ENCODE results near the gene SLC34A1.
"Not testable (repeated sequence)": the region's sequence is repeated elsewhere in the genome, so short reads cannot be mapped to it uniquely, and the experiment has no call there.

SLC34A1 gene

DNA sequence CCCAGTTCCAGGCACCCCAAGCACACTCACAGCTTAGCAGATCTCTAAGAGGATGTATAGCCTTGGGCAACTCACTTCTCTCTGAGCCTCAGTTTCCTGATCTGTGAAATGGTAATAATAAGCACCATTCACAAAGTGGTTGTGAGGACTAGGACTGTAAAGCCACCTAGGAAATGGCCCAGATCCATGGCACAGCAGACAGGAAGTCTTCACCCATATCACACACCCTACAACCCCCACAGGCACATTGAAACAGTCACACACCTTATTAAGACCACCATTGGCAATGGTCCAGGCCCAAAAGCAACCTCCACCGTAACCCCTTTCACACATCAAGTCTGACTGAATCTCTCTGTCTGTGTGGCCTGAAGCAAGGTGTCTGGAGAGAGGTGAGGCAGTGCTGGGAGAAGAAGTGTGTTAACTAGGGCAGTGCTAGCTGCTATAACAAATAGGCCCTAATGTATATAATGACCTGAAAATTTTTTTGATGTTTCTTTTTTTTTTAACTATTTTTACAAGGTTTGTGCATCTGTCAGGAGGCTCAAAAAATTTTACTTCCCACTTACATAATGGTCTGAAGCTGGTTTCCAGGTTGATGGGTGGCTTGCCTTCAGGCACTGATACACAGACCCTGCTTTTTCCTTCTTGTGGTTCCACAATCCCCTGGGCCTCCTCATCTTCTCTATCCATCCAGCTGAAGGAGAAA lies 28.9 kb upstream of the SLC34A1 start:
- no peak for DNase-seq (ENCODE audit: low read depth)

GRCh38 chr5:177355868-177356168 lies 28.4 kb upstream of the SLC34A1 start:
- no peak for DNase-seq (ENCODE audit: low read depth)

- no peak for DNase-seq (ENCODE audit: low read depth)
These were observed 27.5 kb upstream of the SLC34A1 start for GRCh38 chr5:177356746-177357145.

- no peak for DNase-seq (ENCODE audit: low read depth)
These were observed 27.1 kb upstream of the SLC34A1 start for GRCh38 chr5:177357146-177357458.

DNA sequence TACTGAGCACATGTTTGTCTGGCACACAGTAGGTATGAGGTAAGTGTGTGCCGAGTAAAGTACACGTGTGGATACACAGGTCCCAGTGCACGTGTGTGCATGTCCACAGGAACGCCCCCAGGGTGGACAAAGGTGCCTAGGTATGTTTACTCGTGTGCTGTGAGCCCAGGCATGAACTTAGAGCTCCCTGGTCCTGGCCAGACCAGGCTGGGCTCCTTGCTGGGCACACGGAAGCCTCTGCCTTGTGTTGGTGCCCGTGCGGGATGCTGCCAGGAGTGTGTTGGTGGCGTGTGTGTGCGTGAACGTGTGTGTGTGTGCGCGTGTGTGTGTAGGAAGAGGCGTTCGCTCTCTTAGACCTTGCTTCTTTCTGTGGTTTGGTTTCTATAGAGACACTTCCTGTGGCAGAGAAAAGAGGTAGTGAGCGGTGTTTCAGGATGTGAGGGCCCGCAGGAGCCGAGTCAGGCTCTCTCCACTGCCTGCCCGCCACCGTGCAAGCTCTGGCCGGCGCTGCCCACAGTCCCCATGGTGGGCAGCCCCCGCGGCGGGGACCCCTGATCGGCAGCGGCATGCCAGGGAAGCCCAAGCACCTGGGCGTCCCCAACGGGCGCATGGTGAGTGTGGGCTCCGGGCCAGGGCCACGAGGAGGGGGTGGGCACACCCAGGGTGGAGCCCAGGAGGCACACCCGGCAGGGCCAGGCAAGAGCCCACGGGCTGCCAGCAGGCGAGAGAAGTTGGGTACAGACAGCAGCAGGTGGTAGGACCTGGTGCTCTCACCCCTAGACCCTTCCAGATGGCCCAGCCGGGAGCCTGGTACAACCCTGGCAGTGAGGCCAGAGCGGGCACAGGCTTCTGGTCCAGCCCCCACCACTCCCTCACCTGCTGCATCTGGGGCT lies 26.5 kb upstream of the SLC34A1 start, which contains the start of gene RGS14:
Gene RGS14, plus strand, starts transcription at position 466 of the 893 bp plus-strand sequence. Its CDS starts 101 bp downstream, at position 567.
- DNase-seq (ENCODE audit: low read depth): no peak

DNA sequence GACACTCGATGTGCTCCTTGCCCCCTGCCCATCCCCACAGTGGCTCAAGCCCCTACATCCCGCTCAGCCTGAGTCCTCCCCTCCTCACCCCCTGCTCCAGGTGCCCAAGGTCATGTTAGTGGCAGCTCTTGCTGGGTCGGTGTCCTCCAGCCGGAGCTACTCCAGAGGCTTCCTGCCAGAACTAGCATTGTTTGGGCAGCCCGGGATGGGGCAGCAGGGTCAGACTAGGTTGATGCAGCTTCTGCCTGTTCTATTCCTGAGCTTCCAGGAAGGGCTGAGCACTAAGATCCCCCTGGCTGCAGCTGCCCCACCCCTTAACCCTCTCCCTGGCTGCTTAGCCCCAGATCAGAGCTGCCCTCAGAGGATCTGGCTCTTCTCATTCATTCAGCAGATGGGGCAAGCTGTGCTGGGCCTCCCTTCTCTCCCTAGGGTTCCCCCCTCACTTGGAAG lies 25.8 kb upstream of the SLC34A1 start:
- DNase-seq (ENCODE audit: low read depth): no peak

- DNase-seq (ENCODE audit: low read depth): no peak
These were observed 24.8 kb upstream of the SLC34A1 start for GRCh38 chr5:177359451-177359851.

- no peak for DNase-seq (ENCODE audit: low read depth)
These were observed 24.4 kb upstream of the SLC34A1 start for GRCh38 chr5:177359860-177360259.

GRCh38 chr5:177360740-177361139 lies 23.5 kb upstream of the SLC34A1 start:
- DNase-seq (ENCODE audit: low read depth): not testable (repeated sequence)

- DNase-seq (ENCODE audit: low read depth): no peak
These were observed 22.6 kb upstream of the SLC34A1 start for GRCh38 chr5:177361418-177362291.

- DNase-seq (ENCODE audit: low read depth): no peak
These were observed 22.0 kb upstream of the SLC34A1 start for GRCh38 chr5:177362292-177362609.

- DNase-seq (ENCODE audit: low read depth): no peak
These were observed 21.4 kb upstream of the SLC34A1 start for GRCh38 chr5:177362610-177363507.

- no peak for DNase-seq (ENCODE audit: low read depth)
These were observed 20.7 kb upstream of the SLC34A1 start for GRCh38 chr5:177363565-177363964.

GRCh38 chr5:177364159-177364962 lies 19.9 kb upstream of the SLC34A1 start:
- no peak for DNase-seq (ENCODE audit: low read depth)

DNA sequence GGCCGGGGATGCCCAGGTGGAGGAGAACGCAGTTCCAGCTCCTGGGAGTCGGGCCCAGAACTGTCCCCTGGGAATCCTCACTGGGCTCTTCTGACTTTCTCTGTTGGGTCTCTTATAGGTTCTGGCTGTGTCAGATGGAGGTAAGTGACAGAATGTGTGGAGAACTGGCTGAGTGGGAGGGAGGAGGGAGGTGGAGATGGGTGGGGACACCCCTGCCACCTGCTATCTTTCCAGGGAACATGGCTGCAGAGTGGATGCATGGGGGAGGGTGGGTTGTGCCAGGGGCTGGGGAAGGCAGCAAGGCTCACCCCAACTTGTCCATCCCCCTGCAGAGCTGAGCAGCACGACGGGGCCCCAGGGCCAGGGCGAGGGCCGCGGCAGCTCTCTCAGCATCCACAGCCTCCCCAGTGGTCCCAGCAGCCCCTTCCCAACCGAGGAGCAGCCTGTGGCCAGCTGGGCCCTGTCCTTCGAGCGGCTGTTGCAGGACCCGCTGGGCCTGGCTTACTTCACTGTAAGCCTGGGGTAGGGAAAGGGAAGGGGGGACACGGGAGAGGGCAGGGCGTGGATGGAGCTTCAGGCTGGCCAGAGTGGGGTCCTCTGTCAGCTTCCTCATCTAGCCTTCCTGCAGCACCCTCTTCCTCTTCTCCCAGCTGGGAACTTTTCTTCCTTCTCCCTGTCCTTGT lies 18.2 kb upstream of the SLC34A1 start:
- DNase-seq (ENCODE audit: low read depth): no peak

DNA sequence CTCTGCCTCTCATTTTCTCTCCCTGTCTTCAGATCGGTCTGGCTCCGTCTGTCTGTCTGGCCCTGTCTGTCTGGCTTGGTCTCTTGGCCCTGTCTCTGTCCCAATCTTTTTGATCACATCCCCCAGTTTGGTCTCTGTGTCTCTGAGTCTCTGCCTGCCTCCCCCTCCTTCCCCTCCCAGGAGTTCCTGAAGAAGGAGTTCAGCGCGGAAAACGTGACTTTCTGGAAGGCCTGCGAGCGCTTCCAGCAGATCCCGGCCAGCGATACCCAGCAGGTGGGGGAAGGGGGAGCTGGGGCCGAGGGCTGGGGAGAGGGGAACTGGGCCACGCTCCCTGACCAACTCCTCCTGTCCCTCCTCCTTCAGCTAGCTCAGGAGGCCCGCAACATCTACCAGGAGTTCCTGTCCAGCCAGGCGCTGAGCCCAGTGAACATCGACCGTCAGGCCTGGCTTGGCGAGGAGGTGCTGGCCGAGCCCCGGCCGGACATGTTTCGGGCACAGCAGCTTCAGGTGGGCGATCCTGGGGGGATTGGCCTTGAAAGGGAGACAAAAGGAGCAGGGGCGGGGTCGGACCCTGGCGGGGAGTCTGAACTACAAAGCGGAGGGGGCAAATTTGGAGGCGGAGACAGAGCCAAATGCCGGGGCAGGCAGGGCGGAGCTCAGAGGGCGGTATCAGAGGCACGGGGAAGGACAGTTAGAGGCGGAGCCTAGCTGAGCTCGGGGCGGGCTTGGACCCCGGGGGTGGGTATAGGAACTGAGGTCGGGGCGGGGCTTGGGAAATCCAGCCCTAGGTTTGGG lies 17.5 kb upstream of the SLC34A1 start:
- DNase-seq (ENCODE audit: low read depth): no peak

DNA sequence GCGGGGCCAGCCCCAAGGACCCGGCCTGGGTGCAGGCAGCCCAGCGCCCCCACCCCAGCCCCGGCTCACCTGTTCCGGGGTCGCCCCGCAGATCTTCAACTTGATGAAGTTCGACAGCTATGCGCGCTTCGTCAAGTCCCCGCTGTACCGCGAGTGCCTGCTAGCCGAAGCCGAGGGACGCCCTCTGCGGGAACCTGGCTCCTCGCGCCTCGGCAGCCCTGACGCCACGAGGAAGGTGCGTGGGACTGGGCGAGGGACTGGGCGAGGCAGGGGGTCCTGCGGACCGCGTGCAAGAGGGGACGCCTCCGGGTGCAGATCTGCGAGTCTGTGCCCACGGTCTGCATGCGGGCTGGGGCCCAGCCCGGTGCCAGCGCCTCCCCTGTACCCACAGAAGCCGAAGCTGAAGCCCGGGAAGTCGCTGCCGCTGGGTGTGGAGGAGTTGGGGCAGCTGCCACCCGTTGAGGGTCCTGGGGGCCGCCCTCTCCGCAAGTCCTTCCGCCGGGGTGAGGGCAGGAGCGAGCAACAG lies 16.8 kb upstream of the SLC34A1 start:
- no peak for DNase-seq (ENCODE audit: low read depth)

GRCh38 chr5:177367981-177368868 lies 16.0 kb upstream of the SLC34A1 start:
- DNase-seq (ENCODE audit: low read depth): no peak

Measured in GM04504 (cell line).